Measurements from ENCODE around the gene NPY4R.
"Not testable (repeated sequence)": the region's sequence is repeated elsewhere in the genome, so short reads cannot be mapped to it uniquely, and the experiment has no call there.

The NPY4R gene, protein sequence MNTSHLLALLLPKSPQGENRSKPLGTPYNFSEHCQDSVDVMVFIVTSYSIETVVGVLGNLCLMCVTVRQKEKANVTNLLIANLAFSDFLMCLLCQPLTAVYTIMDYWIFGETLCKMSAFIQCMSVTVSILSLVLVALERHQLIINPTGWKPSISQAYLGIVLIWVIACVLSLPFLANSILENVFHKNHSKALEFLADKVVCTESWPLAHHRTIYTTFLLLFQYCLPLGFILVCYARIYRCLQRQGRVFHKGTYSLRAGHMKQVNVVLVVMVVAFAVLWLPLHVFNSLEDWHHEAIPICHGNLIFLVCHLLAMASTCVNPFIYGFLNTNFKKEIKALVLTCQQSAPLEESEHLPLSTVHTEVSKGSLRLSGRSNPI

DNA sequence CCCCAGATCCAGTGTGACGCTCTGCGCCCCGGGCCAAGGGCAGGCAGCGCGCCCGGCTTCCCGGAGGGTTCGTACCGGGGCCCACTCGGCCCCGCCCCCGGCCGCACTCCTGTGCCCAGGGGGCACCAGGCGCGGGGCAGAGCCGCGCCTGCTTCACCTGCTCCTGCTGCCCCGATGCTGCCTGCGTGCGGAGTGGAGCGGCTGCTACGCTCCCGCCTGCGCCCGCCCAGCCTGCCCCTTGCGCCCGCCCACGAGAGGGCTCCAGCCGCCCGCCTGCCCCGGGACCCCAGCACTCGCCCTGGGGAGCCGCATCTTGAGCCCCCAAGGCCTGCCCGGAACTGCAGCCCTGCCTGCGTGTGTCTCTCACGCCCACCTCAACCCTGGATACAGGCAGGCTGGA, at the start of gene NPY4R:
Gene NPY4R (minus strand): TSS at position 194 of the 400 bp plus-strand sequence. CDS start 3,323 bp downstream, outside the sequence.
- not testable (repeated sequence) for DNase-seq (ENCODE audit: low spot score)

GRCh38 chr10:46515366-46515765, 49.6 kb upstream of the NPY4R start:
- no peak for DNase-seq (ENCODE audit: low spot score)

GRCh38 chr10:46514899-46515298, 49.1 kb upstream of the NPY4R start:
- DNase-seq (ENCODE audit: low spot score) = no peak

- DNase-seq (ENCODE audit: low spot score) = no peak
Measured at GRCh38 chr10:46514431-46514861, 48.7 kb upstream of the NPY4R start.

- DNase-seq (ENCODE audit: low spot score) = not testable (repeated sequence)
Measured at GRCh38 chr10:46513333-46513732, 47.6 kb upstream of the NPY4R start.

GRCh38 chr10:46512725-46513124, 47.0 kb upstream of the NPY4R start:
- not testable (repeated sequence) for DNase-seq (ENCODE audit: low spot score)

- not testable (repeated sequence) for DNase-seq (ENCODE audit: low spot score)
Measured at GRCh38 chr10:46512002-46512401, 46.2 kb upstream of the NPY4R start.

DNA sequence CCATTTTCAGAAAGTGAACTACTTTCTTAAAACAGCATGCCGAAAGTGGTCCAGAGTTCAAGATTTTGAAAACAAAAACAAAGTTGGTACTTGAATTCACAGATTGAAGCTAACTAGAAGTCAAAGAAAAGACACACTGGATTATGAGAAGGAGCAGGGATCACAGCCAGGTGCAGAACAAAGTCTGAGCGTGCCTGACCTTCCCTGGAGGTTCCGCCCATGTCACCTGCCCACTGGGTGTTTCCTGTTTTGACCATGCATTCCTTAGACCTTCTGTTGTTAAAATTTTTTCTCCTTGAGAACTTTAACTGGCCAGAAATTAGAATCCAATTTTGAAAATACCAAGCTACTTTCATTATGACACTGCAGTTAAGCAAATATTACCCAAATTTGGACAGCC, 34.2 kb upstream of the NPY4R start:
- DNase-seq (ENCODE audit: low spot score) = not testable (repeated sequence)

- not testable (repeated sequence) for DNase-seq (ENCODE audit: low spot score)
Measured at GRCh38 chr10:46498985-46499703, 33.4 kb upstream of the NPY4R start.

- DNase-seq (ENCODE audit: low spot score) = not testable (repeated sequence)
Measured at GRCh38 chr10:46497878-46498277, 32.1 kb upstream of the NPY4R start.

- not testable (repeated sequence) for DNase-seq (ENCODE audit: low spot score)
Measured at GRCh38 chr10:46497401-46497800, 31.6 kb upstream of the NPY4R start.

GRCh38 chr10:46491364-46492114, 25.8 kb upstream of the NPY4R start:
- not testable (repeated sequence) for DNase-seq (ENCODE audit: low spot score)

DNA sequence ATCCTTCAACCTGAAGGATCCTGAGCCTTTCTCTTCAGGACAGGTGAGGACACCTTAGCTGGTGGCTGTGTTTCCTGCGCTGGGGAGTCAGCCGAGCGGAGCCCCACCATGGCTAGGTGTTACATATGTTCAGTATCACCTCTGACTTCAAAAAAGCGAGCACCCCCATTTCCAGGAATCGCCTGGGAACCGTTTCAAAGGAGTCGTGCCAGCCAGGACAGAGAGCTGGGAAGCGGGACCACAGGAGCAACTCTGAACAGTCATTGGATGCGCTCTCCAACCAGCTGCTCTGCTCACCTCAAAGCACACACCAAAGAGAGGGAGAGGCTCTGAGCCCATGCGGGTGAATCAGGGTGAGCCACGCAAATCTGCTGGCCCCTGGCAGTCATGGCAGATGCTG, 24.5 kb upstream of the NPY4R start:
- not testable (repeated sequence) for DNase-seq (ENCODE audit: low spot score)

DNA sequence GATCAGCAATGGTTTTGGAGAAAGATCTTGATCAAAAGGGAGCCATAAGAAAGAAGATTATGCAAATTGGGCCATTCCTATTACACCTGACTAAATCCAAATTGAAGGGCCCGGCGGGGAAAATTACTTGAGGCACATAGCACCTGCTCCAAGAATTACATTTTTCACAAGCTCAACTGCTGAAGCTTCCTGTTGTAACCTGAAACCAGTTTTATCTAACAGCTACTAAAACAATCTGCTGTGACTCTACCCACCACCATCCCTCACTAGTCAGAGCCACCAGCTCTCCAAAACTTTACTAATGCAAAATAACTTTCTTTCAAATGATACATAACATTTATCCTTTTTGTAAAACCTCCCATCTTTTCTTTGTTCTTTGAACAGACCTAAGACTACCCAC, 20.7 kb upstream of the NPY4R start:
- DNase-seq (ENCODE audit: low spot score) = not testable (repeated sequence)

DNA sequence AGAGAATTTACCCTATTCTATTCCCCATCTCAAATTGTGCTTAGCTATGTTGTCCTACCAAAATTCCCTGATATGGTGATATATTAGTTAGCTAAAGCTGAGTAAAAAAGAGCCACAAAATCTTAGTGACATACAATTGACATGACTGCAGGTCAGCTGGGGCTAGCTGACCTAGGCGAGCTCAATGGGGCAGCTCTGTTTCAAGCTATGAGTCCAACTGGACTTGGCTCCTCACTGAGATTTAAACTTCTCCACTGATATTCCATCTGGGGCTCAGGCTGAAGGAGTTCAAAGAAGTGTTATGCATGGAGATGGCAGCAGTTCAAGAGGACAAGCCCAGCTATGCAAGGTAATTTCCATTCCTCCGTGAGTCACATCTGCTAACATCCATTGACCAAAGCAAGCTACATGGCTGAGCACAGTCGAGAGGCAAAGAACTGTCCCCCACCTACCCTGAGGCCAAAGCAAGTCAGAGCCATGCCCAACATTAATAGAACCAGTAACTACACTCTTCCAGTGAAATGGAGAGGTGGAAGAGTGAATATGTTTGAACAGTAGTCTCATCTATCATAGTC, 9.1 kb upstream of the NPY4R start:
- DNase-seq (ENCODE audit: low spot score) = not testable (repeated sequence)

DNA sequence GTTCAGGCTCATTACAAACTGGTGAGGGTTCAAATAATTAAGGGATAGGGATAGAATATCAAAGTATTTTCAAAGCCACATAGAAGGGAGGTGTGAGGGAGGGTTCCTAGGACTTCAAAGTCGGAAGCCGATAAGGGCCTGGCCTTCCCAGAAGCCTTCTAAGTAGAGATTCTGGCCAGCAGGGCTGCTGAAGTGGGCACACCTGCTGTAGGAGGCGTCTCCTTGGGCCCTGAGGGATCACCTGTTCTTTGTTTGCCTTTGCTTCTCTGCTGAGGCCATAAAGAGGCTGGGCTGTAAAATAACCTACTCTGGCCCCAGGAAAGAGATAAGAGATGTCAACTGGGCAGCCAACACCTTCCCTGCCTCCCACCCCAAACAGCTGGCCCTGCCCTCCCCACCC, 8.0 kb upstream of the NPY4R start:
- DNase-seq (ENCODE audit: low spot score) = not testable (repeated sequence)

DNA sequence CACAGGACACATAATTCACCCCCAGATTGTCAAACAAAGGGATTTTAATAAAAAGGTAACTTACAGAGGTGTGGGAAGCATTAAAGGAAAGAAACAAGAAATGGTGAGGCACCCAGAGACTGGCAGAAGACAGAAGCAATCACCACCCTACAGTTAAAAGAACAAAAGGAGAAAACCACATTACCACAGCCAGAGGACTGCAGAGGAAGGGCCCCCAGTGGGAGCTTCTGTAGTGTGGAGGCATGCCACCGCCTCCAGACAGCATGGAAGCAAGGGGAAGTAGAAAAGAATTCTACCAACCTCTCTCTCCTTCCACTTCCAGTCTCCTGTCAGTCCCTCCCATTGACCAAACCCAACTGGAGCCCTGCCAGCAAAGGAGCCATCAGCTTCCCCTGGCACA, 4.4 kb upstream of the NPY4R start:
- not testable (repeated sequence) for DNase-seq (ENCODE audit: low spot score)

GRCh38 chr10:46468119-46468809, 2.5 kb upstream of the NPY4R start:
- DNase-seq (ENCODE audit: low spot score) = not testable (repeated sequence)

GRCh38 chr10:46463608-46464007, 2.1 kb downstream of the NPY4R start:
- DNase-seq (ENCODE audit: low spot score) = not testable (repeated sequence)

DNA sequence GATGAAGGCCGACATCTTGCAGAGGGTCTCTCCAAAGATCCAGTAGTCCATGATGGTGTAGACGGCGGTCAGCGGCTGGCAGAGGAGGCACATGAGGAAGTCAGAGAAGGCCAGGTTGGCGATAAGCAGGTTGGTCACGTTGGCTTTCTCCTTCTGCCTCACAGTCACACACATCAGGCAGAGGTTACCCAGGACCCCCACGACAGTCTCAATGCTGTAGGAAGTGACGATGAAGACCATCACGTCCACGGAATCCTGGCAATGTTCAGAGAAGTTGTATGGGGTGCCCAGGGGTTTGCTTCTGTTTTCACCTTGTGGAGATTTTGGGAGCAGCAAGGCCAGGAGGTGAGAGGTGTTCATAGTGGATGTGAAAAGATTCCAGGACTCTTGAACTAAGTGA, 3.5 kb downstream of the NPY4R start:
- not testable (repeated sequence) for DNase-seq (ENCODE audit: low spot score)

- DNase-seq (ENCODE audit: low spot score) = not testable (repeated sequence)
Measured at GRCh38 chr10:46459579-46459978, 6.2 kb downstream of the NPY4R start.
